GM04503 (cell line): ENCODE results near the gene PLK4.
"Not testable (repeated sequence)": the region's sequence is repeated elsewhere in the genome, so short reads cannot be mapped to it uniquely, and the experiment has no call there.

Source experiments
- DNase-seq: peaks from one replicate; pipeline ENCODE4 v3.0.0-alpha.2; 2012; ENCODE audit warnings: low read depth

Gene PLK4

DNA sequence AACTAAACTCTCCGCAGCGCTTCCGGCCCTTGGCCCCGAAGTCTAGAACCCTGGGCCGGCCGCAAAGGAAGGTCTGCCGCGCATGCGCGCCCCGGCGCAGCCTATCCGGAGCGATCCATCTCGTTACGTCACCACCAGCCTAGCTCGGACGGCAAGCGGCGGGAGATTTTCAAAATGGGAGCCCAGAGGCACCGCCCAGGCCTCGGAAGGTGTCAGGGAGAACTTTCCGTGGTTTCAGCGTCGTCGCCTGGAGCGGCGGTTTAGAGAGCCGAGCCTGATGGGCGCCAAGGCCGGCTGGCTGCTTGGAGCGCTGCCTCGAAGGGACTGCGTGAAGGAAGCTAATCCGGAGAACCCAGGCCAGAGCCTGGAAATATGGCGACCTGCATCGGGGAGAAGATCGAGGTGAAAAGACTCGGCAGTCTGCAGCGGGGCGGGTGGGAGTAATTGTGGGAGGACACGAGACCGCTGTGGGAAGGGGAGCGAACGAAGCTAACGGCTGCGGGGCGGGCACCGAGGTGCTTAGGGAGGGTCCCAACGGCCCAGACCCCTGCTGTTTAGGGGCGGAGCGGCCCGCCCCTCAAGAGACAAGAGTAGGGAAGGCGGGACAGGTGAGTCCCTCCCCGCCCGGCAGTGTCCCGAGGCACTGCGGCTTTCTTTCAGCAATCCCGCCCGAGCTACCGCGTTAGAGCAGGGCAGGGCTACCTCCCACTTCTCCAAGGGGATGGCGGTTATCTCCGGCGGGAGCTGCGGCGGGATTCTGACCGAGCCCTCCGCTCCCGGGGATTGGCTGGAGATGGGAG lies at the start of gene PLK4:
TSS of gene PLK4 (plus strand) at position 131 of the 800 bp plus-strand sequence. CDS start at position 373, 242 bp downstream.
- peak; percentile 62 for DNase-seq

- DNase-seq: no peak
Observed at GRCh38 chr4:127832585-127832984, 48.1 kb upstream of the PLK4 start.

DNA sequence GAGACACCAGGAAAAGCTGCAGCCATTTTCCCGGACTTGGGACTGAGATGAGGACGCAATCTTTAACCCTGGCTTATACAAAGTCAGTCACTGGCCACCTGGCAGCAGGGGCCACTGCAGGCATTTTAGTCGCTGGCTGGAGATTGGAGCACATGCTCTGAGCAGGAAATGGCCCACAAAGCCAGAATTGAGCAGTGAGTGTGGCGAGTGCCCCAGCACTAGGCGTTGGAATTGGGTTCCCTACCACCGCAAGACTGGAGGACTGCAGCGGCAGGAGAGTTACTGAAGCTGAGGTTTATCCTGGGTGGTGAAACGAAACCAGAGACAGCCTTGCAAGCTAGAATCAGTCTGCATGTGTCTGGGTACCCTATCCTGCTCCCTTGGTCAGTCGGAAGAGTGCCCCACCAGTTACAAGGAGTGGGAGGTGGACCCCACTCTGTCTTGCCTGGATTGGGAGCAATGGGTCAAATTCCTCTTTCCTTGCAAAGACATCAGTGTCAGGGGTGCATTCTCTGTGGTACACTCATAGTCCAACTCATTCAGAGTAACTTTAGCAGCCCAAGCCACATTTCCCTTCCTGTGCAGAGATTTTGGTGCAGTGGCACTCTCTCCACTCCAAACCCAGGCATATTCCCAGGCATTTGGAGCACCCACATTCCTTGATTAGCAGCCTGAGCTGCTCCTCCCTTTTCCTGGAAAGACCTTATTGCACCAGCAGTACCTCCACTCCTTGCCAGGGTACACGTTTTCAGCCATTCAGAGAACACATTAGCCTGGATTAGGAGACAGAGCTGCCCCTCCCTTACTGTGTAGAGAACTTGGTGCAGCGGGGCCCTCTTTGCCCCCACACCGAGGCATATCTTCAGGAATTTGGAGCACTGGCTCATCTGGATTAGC lies 36.7 kb upstream of the PLK4 start:
- DNase-seq: no peak

GRCh38 chr4:127844601-127845116 lies 36.0 kb upstream of the PLK4 start:
- no peak for DNase-seq

DNA sequence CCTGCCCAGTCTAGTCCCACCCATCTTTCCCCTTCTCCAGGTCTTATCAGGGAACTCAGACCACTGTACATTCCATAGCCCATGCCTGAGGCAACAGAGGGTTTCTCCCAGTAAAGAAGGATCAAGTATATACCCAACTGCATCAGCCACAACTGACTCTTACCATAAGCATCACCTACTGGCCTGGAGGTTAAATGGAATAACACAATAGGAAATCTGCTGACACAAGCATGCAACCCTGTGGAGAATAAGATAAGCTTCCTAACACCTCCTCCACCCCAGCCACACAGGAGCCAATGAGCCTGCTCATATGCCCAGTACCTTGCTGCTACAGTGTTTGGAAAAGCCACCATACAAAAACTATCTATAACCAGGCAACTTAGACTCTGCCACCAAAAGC lies 34.6 kb upstream of the PLK4 start:
- DNase-seq: no peak

DNA sequence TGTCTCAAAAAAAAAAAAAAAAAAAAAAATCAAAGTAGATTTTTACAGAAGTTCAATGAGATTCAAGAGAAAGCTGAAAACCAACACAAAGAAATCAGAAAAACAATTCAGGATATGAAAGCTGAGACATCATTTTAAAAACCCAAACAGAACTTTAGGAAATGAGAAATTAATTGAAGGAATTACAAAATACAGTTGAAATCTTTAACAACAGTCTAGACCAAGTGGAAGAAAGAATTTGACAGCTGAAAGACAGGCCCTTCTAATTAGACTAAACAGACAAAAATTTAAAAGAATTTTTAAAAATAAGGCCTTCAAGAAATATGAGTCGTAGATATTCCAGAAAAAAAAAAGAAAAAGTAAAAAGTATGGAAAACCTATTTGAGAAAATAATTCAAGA lies 33.9 kb upstream of the PLK4 start:
- DNase-seq: no peak

- no peak for DNase-seq
Observed at GRCh38 chr4:127849505-127850234, 31.0 kb upstream of the PLK4 start.

DNA sequence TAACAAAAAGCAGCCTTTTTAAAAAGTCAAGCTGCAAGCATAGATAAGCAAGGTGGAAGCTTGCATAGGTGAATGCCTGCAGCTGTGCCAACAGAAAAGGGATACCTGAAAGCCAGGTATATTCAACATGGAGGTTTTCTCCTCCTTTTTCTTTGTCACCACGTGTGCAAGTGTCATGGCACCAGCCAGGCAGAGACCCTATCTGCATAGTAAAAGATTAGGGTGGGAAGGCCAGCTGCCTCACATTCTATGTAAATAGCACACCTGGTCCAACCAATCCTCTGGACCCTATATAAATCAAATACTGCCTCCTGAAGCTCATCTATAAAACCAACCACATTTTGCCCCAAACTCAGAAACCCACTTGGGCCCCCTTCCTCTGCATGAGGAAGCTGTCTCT lies 28.0 kb upstream of the PLK4 start:
- DNase-seq: no peak

DNA sequence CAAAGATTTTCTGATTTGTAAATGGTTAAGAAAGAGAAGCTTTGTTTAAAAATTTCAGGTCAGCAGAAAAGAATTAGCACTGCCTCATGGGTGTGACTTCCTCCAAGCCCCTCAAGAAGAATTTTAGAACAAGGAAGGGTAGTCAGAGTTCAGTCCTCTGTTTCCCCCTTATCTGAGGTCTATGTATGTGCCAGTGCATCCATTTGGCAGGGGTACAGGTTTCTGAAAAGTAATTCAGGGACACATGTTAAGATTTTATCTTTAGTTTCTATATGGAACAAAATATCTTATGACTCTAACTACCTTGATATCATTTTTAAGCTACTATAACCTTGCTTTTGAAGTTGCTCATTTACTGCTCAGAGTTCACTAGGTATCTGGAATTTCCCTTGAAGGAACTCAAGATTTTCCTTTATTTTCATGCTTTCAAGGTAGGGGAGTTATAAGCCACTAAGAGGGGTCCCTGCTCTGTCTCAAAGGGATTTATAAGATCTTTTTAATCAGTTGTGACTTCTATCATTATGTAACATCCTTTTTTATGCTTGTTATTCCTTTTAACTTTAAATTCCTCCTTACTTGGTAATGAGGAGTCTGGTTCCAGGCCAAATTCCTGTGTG lies 24.4 kb upstream of the PLK4 start:
- DNase-seq: peak; percentile 69

DNA sequence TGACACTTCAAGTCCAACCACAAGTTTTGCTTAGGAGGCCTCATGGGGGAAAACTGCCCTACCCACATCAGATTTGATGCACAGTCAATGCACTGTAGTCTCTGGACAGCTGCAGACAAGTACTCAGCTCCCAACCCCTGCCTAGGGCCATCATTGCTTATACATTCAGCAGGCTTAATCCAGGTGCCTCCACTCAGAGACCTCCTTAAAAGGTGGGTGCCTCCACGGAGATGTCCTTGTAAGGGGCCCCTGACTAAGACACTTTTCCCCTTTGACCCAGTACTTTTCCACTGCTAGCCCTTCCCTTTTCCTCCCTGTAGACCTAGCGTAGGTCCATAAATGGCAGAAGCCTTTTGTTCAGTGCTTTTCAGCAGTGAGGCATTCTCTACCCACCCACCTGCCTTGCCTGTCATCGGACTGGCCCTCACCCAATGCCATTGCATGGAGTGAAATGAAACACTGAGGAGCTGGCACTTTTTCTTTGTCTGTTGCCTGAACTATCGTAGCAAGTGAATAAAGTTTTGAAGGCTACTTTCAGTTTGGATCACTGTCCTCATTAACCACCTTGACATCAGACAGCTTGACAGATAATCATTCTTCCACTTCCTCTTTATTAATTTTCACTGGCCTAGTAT lies 23.8 kb upstream of the PLK4 start:
- DNase-seq: no peak

DNA sequence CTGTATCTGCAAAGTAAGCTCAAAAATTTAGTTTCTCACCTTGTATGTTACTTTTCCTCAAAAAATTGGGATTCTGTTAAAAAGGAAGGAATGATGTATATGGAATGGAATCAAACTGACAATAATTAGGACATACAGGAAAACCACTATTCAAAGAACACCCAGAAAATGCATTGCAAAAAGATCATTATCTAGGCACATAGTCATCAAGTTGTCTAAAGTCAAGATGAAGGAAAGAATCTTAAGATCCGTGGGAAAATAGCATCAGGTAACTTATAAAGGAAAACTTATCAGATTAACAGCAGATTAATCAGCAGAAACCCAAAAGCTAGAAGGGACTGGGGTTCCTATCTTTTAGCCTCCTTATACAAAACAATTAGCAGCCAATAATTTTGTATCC lies 23.1 kb upstream of the PLK4 start:
- DNase-seq: no peak

GRCh38 chr4:127868196-127868595 lies 12.5 kb upstream of the PLK4 start:
- DNase-seq: no peak

DNA sequence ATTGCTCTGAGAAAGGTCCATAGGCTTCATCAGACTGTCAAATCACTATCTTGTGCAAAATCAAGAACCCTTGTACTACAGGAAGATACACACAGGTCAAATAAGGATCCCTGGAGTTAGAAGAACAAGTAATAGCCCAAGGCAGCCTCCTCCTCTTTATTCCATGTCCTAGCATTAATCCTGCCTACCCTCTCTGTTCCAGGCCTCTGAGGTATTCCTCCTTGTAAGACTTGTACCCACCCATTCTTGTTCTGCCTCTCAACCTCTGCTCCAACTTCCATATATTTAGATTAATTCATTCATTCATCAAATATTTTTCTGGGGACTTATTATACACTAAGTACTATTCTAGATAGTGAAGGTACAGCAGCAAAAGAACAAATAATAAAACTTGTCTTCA lies 10.4 kb upstream of the PLK4 start:
- DNase-seq: no peak

GRCh38 chr4:127870688-127871087 lies 10.0 kb upstream of the PLK4 start:
- DNase-seq: peak; percentile 59

DNA sequence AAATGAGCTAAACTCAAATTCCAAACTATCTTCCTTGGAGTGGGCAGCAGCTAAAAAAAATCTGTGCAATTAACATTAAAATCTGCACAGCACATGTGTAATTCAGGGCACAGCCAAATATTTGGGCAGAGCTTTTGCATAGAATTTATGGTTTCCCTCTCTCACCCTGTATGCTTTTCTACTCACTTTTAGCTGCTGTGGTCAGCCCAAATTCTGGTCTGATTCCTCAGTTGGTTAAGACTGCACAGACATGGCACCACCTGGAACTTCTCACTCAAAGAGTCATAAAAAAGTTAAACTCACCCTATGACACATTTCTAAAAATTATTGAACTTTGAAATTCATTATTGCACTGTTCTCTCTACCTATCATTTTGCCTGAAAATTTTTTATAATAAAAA lies 4.9 kb upstream of the PLK4 start:
- no peak for DNase-seq

GRCh38 chr4:127881563-127881864 lies 821 bp downstream of the PLK4 start:
- no peak for DNase-seq

GRCh38 chr4:127888559-127888958 lies 7.9 kb downstream of the PLK4 start:
- no peak for DNase-seq

- no peak for DNase-seq
Observed at GRCh38 chr4:127889903-127890302, 9.2 kb downstream of the PLK4 start.

DNA sequence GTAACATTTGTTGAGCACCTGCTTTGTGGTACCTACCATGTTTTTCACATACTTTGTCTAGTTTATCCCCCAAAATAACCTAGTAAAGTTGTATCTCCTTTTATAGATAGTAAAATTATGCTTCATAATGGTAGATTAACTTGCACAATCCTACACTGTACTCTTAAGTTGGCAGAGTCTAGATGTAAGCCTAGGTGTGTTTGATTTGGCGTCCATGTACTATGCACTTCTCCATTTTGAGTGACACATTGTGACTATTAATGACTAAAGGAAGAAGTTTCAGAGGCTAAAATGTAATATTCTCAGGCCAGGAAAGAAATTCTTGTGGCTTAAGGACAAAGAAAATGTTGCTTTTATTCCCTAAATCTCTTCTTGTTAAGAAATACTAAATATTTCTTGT lies 15.4 kb downstream of the PLK4 start:
- no peak for DNase-seq

DNA sequence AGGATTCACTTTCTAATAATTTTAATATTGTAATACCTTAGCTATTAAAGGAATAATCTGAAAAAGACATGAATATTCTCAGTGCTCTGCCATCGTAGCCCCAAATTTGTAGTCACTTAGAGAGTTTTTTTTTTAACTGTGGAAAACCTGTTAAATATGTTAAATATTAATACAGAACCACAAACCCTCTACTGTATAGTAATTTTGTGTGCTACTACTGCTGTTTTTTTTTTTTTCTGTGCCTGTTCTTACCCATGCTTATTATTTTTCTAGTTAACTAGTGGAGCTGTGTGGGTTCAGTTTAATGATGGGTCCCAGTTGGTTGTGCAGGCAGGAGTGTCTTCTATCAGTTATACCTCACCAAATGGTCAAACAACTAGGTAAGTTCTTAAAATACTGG lies 15.8 kb downstream of the PLK4 start:
- no peak for DNase-seq

DNA sequence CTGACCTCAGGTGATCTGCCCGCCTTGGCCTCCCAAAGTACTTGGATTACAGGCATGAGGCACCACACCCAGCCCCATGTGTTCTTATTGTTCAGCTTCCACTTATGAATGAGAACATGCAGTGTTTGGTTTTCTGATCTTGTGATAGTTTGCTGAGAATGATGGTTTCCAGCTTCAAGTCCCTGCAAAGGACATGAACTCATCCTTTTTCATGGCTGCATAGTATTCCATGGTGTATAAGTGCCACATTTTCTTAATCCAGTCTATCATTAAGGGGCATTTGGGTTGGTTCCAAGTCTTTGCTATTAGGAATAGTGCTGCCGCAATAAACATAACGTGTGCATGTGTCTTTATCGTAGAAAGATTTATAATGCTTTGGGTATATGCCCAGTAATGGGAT lies 19.0 kb downstream of the PLK4 start:
- not testable (repeated sequence) for DNase-seq

- no peak for DNase-seq
Observed at GRCh38 chr4:127905029-127905428, 24.3 kb downstream of the PLK4 start.
